ENCODE data around the gene TNFSF15.

The TNFSF15 gene

GRCh38 chr9:114825126-114825795, 19.4 kb upstream of the TNFSF15 start:
- TF ChIP-seq, protein P1, sequence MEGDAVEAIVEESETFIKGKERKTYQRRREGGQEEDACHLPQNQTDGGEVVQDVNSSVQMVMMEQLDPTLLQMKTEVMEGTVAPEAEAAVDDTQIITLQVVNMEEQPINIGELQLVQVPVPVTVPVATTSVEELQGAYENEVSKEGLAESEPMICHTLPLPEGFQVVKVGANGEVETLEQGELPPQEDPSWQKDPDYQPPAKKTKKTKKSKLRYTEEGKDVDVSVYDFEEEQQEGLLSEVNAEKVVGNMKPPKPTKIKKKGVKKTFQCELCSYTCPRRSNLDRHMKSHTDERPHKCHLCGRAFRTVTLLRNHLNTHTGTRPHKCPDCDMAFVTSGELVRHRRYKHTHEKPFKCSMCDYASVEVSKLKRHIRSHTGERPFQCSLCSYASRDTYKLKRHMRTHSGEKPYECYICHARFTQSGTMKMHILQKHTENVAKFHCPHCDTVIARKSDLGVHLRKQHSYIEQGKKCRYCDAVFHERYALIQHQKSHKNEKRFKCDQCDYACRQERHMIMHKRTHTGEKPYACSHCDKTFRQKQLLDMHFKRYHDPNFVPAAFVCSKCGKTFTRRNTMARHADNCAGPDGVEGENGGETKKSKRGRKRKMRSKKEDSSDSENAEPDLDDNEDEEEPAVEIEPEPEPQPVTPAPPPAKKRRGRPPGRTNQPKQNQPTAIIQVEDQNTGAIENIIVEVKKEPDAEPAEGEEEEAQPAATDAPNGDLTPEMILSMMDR (IDR thresholded peaks at IDR 0.05; ENCODE audit: low read depth, low read length, missing control alignments), result no peak
- no peak overlapping the region for H3K4me3 ChIP-seq (ENCODE audit: low read depth, low read length)
- DNase-seq (ENCODE audit: low read depth), result no peak

GRCh38 chr9:114824110-114824509, 18.3 kb upstream of the TNFSF15 start:
- TF ChIP-seq, protein P1 (IDR thresholded peaks at IDR 0.05; ENCODE audit: low read depth, low read length, missing control alignments), result no peak
- no peak overlapping the region for H3K4me3 ChIP-seq (ENCODE audit: low read depth, low read length)
- no peak for DNase-seq (ENCODE audit: low read depth)

DNA sequence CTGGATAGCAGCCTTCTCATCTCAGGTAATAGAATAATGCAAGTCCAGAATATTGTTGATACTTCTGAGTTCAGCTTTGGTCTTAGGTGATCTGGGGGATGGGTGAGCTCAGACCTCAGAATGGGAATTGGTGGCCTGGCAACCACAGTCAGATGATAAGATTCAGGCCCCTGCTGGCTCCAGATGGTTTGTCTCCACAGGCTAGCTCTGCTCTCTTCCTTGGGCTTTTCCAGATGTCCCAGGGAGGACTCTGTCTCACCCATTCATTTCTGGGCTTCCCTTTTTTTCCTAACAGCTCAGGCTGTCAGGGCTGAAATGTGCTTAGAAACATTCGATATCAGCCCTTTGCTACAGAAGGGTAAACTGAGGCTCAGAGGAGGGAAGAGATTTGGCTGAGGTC, 17.6 kb upstream of the TNFSF15 start:
- no peak overlapping the region for H3K4me3 ChIP-seq (ENCODE audit: low read depth, low read length)

GRCh38 chr9:114822708-114823107, 16.9 kb upstream of the TNFSF15 start:
- DNase-seq (ENCODE audit: low read depth), result no peak
- no peak overlapping the region for H3K4me3 ChIP-seq (ENCODE audit: low read depth, low read length)
- TF ChIP-seq, protein P1 (IDR thresholded peaks at IDR 0.05; ENCODE audit: low read depth, low read length, missing control alignments), result no peak

More for the DNA sequence above, 17.6 kb upstream of the TNFSF15 start:
- TF ChIP-seq, protein P1 (IDR thresholded peaks at IDR 0.05; ENCODE audit: low read depth, low read length, missing control alignments), result no peak
- DNase-seq (ENCODE audit: low read depth), result no peak

DNA sequence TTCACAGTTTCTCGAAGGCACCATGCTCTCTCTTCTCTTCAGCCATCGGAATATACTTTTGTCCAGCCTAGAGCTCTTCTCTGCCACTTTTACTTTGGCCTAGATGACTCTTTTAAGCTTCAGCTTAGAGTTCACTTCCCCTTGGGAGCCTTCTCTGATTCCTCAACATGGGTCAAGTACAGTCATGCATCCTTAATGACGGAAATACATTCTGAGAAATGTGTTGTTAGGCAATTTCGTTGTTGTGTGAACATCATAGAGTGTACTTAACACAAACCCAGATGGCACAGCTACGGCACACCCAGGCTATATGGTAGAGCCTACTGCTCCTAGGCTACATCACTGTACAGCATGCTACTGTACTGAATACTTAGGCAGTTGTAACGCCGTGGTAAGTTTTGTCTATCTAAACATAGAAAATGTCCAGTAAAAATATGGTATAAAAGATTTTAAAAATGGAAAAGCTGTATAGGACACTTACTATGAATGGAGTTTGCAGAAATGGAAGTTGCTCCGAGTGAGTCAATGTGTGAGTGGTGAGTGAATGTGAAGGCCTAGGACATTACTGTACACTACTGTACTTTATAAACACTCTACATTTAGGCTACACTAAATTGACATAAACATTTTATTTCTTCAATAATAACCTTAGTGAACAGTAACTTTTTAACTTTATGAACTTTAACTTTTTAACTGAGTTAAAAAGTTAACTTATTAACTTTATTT, 15.1 kb upstream of the TNFSF15 start:
- TF ChIP-seq, protein P1 (IDR thresholded peaks at IDR 0.05; ENCODE audit: low read depth, low read length, missing control alignments), result no peak
- no peak for DNase-seq (ENCODE audit: low read depth)
- no peak overlapping the region for H3K4me3 ChIP-seq (ENCODE audit: low read depth, low read length)

DNA sequence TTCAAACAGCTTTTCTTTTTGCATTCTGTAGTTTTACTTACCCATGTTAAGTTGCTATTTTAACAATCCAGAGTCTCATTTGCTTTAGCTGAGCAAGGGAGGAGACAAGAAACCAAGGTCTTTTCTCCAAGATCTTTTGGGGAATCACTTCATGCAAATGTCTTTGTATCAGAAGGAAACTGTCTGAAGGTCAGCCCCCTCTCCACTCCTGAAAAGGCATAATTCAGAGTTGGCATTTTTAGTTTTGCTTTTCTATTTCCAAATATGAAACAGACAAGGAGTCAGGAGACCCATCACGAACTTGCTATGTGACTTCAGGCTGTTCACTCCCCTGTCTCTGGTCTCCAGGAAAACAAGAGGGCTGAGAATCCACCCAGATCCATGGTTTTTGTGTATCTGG, 12.3 kb upstream of the TNFSF15 start:
- no peak for DNase-seq (ENCODE audit: low read depth)
- TF ChIP-seq, protein P1 (IDR thresholded peaks at IDR 0.05; ENCODE audit: low read depth, low read length, missing control alignments), result no peak
- H3K4me3 ChIP-seq (ENCODE audit: low read depth, low read length), result no peak overlapping the region
